ENCODE results near the gene RAB7B.

Gene RAB7B

GRCh38 chr1:206022766-206023165, 19.6 kb upstream of the RAB7B start:
- no peak for DNase-seq (ENCODE audit: low spot score)

GRCh38 chr1:206021626-206022365, 18.6 kb upstream of the RAB7B start:
- no peak for DNase-seq (ENCODE audit: low spot score)

- DNase-seq (ENCODE audit: low spot score) = no peak
Measured at GRCh38 chr1:206021008-206021625, 17.9 kb upstream of the RAB7B start.

- DNase-seq (ENCODE audit: low spot score) = no peak
Measured at GRCh38 chr1:206020393-206021007, 17.3 kb upstream of the RAB7B start.

GRCh38 chr1:206015071-206015470, 11.9 kb upstream of the RAB7B start:
- DNase-seq (ENCODE audit: low spot score) = no peak

GRCh38 chr1:206014601-206015000, 11.4 kb upstream of the RAB7B start:
- no peak for DNase-seq (ENCODE audit: low spot score)

- no peak for DNase-seq (ENCODE audit: low spot score)
Measured at GRCh38 chr1:206013026-206013795, 10.0 kb upstream of the RAB7B start.

GRCh38 chr1:206012086-206012859, 9.1 kb upstream of the RAB7B start:
- peak; percentile 20 for DNase-seq (ENCODE audit: low spot score)

GRCh38 chr1:206011057-206011456, 7.9 kb upstream of the RAB7B start:
- no peak for DNase-seq (ENCODE audit: low spot score)

- no peak for DNase-seq (ENCODE audit: low spot score)
Measured at GRCh38 chr1:206010060-206010459, 6.9 kb upstream of the RAB7B start.

- DNase-seq (ENCODE audit: low spot score) = no peak
Measured at GRCh38 chr1:206006946-206007345, 3.8 kb upstream of the RAB7B start.

GRCh38 chr1:206005778-206006180, 2.6 kb upstream of the RAB7B start:
- no peak for DNase-seq (ENCODE audit: low spot score)

- no peak for DNase-seq (ENCODE audit: low spot score)
Measured at GRCh38 chr1:206005234-206005633, 2.0 kb upstream of the RAB7B start.

- DNase-seq (ENCODE audit: low spot score) = no peak
Measured at GRCh38 chr1:206004826-206005225, 1.6 kb upstream of the RAB7B start.

GRCh38 chr1:206003854-206004800, 932 bp upstream of the RAB7B start:
- no peak for DNase-seq (ENCODE audit: low spot score)

GRCh38 chr1:206002160-206002559, 1.0 kb downstream of the RAB7B start:
- DNase-seq (ENCODE audit: low spot score) = no peak

- DNase-seq (ENCODE audit: low spot score) = peak; percentile 48
Measured at GRCh38 chr1:206001476-206001888, 1.7 kb downstream of the RAB7B start.

GRCh38 chr1:206000641-206001339, 2.4 kb downstream of the RAB7B start:
- no peak for DNase-seq (ENCODE audit: low spot score)

GRCh38 chr1:205998457-205999241, 4.5 kb downstream of the RAB7B start:
- no peak for DNase-seq (ENCODE audit: low spot score)
